K562 (cell line): ENCODE data around the gene HSD17B1. TPM values are rescaled to one million over a fixed set of nuclear protein-coding genes. Genes with fewer than 3 reads are reported as not detected.

Source experiments
- GABPB2 ChIP-seq: fragments of 250-450 bp; sonication (Bioruptor Pico); conservative IDR thresholded peaks from 2 replicates; pipeline ENCODE4 v1.5.1; 2021; ENCODE audit warnings: mild to moderate bottlenecking
- GTF2B ChIP-seq: IDR thresholded peaks from 2 replicates; pipeline ENCODE4 v1.6.1; 2011; ENCODE audit not compliant: insufficient read length; ENCODE audit errors: extremely low read depth
- HINFP ChIP-seq: fragments of 450-650 bp; conservative IDR thresholded peaks from 2 replicates; pipeline ENCODE4 v1.6.1; 2016; ENCODE audit warnings: missing genetic modification characterization, low read depth, mild to moderate bottlenecking, control low read depth, missing compliant biosample characterization
- IRF9 ChIP-seq: fragments of 450-650 bp; IDR thresholded peaks from 2 replicates; pipeline ENCODE4 v1.6.1; 2016; ENCODE audit warnings: missing biosample characterization, missing genetic modification characterization
- MGA ChIP-seq: fragments of 450-650 bp; IDR thresholded peaks from 2 replicates; pipeline ENCODE4 v1.6.1; 2016; ENCODE audit warnings: mild to moderate bottlenecking, moderate library complexity
- MIER1 ChIP-seq: fragments of 450-650 bp; IDR thresholded peaks from 2 replicates; pipeline ENCODE4 v1.6.1; 2016; ENCODE audit warnings: antibody characterized with exemption, mild to moderate bottlenecking, low read depth
- RBM14 ChIP-seq: fragments of 200-400 bp; formaldehyde crosslinking; IDR thresholded peaks from 2 replicates; pipeline ENCODE4 v1.6.1; 2018; ENCODE audit warnings: low read depth, mild to moderate bottlenecking, low read length, moderate library complexity, borderline replicate concordance; ENCODE audit not compliant: insufficient read depth
- STAT5B ChIP-seq: fragments of 250-450 bp; sonication (Bioruptor Pico); IDR thresholded peaks from 2 replicates; pipeline ENCODE4 v1.8.0; 2021; ENCODE audit warnings: mild to moderate bottlenecking, inconsistent platforms
- TEAD2 ChIP-seq: fragments of 450-650 bp; IDR thresholded peaks from 2 replicates; pipeline ENCODE4 v1.6.1; 2016; ENCODE audit warnings: missing genetic modification characterization, control low read depth, missing compliant biosample characterization
- ZEB2 ChIP-seq: fragments of 450-650 bp; IDR thresholded peaks from 2 replicates; pipeline ENCODE4 v1.6.1; 2016
- ZFX ChIP-seq: sonication (generic); formaldehyde crosslinking; IDR thresholded peaks from 2 replicates; pipeline ENCODE4 v1.8.0; 2022; ENCODE audit warnings: mild to moderate bottlenecking, missing genetic modification reagents, moderate library complexity
- ZNF561 ChIP-seq: fragments of 450-650 bp; formaldehyde crosslinking; conservative IDR thresholded peaks from 2 replicates; pipeline ENCODE4 v1.4.0; 2020; ENCODE audit warnings: mild to moderate bottlenecking, moderate library complexity
- polyA plus RNA-seq, 8 experiments: library from polyadenylated mRNA; depleted of rRNA in 4 of 8; stranded (reverse) in 5 of 8; unstranded in 3 of 8; fragments of >200 nt; fragmentation: Nextera tagmentation in 2 of 8; fragmentation: Illumina TruSeq in 1 of 8; extraction: Ambion mirVana in 2 of 8; extraction: Trizol in 1 of 8; gene quantifications; 2 replicates each; pipeline versions ENCODE4 v1.2.1 to v1.2.3, GENCODE V29; 2011 to 2014; ENCODE audit warnings: inconsistent platforms in 1 of 8, missing spikeins in 1 of 8
- total RNA-seq, 7 experiments: library from RNA; depleted of rRNA in 6 of 7; stranded (reverse); fragments of >200 nt in 6 of 7; fragmentation: Illumina TruSeq in 2 of 7; extraction: Trizol in 2 of 7; gene quantifications; 2 replicates each; pipeline versions ENCODE4 v1.2.1 to v1.2.3, GENCODE V29; 2011 to 2021; ENCODE audit warnings: low replicate concordance in 1 of 7

The HSD17B1 gene
- total and polyA plus RNA-seq, 9 of the 15 experiments (the other 6 are each of a cell fraction or from before 2014, with no cell fraction given), result 0.55 to 21.1 (median 3.6) TPM

GRCh38 chr17:42566883-42567573 lies 14.3 kb downstream of the HSD17B1 start, which contains the start of gene MLX (continued):
- TF ChIP-seq IRF9 (tag) (no peak), HINFP (tag) (no peak), STAT5B (no peak), GTF2B (no peak), TEAD2 (tag) (no peak), RBM14 (0 out of 2 replicates have a peak, but pooled peaks have one; percentile 22), MIER1 (no peak), GABPB2 (CRISPR knock-in tag) (no peak), ZFX (CRISPR knock-in tag) (peak; percentile 85), ZNF561 (CRISPR knock-in tag) (no peak), MGA (0 out of 2 replicates have a peak, but pooled peaks have one; percentile 9), ZEB2 (no peak)
